Measurements from ENCODE around the gene TRIAP1.
"Not testable (repeated sequence)": the region's sequence is repeated elsewhere in the genome, so short reads cannot be mapped to it uniquely, and the experiment has no call there.

TRIAP1 gene

DNA sequence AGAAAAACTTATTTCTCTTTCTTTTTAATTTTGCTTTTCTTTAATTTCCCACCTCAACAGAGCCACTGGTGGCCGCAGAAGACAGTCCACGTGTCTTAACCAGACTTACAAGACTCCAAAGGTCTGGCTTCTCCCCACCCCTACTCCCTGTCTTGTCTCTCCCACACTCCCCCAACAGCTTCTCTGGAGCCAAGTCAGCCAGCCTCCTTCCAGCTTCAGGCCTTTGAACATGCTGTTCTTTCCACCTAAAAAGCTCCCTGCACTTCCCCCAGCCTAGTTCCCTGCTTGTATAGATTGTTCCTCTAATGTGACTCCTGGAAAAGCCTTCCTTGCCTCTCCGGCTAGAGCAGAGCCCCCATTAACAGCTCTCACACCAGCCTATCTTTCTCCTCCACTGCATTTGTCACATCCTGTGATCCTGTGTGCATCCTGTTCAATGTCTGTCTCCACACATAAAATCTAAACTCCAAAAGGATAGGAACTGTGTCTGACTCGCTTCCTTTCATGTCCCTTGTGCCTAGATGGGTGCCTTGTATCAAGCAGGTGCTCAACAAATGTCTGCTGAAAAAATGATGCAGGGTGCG, 42.0 kb upstream of the TRIAP1 start:
- DNase-seq (ENCODE audit: low read depth) = no peak
- no peak overlapping the region for H3K4me3 ChIP-seq (ENCODE audit: low read depth, low read length)
- TF ChIP-seq MYC (IDR thresholded peaks at IDR 0.05; ENCODE audit: low read depth, low read length) = no peak
- TF ChIP-seq, protein P1, sequence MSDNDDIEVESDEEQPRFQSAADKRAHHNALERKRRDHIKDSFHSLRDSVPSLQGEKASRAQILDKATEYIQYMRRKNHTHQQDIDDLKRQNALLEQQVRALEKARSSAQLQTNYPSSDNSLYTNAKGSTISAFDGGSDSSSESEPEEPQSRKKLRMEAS (IDR thresholded peaks at IDR 0.05; ENCODE audit: low read depth, low read length) = no peak
- TF ChIP-seq, protein P2, sequence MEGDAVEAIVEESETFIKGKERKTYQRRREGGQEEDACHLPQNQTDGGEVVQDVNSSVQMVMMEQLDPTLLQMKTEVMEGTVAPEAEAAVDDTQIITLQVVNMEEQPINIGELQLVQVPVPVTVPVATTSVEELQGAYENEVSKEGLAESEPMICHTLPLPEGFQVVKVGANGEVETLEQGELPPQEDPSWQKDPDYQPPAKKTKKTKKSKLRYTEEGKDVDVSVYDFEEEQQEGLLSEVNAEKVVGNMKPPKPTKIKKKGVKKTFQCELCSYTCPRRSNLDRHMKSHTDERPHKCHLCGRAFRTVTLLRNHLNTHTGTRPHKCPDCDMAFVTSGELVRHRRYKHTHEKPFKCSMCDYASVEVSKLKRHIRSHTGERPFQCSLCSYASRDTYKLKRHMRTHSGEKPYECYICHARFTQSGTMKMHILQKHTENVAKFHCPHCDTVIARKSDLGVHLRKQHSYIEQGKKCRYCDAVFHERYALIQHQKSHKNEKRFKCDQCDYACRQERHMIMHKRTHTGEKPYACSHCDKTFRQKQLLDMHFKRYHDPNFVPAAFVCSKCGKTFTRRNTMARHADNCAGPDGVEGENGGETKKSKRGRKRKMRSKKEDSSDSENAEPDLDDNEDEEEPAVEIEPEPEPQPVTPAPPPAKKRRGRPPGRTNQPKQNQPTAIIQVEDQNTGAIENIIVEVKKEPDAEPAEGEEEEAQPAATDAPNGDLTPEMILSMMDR (IDR thresholded peaks at IDR 0.05; ENCODE audit: low read depth, low read length) = no peak

DNA sequence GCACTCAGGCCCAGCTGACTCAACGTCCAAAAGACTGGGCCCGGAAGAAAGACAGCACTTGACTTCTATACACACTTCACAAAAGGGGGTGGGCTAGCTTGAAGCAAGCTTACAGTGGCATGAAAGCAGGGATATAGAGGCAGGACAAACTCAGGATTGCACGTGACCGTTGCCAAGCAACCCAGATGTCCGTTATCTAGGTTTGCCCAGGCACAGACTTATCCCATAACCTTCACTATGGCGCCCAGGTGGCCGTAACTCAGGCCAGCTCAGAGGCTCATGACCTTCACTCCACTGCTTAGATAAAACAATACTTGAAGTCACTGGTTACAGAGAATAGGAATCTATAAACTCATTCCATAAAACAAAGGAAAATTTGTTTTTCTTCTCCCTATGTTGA, 41.4 kb upstream of the TRIAP1 start:
- not testable (repeated sequence) for H3K4me3 ChIP-seq (ENCODE audit: low read depth, low read length); DNase-seq (ENCODE audit: low read depth)

DNA sequence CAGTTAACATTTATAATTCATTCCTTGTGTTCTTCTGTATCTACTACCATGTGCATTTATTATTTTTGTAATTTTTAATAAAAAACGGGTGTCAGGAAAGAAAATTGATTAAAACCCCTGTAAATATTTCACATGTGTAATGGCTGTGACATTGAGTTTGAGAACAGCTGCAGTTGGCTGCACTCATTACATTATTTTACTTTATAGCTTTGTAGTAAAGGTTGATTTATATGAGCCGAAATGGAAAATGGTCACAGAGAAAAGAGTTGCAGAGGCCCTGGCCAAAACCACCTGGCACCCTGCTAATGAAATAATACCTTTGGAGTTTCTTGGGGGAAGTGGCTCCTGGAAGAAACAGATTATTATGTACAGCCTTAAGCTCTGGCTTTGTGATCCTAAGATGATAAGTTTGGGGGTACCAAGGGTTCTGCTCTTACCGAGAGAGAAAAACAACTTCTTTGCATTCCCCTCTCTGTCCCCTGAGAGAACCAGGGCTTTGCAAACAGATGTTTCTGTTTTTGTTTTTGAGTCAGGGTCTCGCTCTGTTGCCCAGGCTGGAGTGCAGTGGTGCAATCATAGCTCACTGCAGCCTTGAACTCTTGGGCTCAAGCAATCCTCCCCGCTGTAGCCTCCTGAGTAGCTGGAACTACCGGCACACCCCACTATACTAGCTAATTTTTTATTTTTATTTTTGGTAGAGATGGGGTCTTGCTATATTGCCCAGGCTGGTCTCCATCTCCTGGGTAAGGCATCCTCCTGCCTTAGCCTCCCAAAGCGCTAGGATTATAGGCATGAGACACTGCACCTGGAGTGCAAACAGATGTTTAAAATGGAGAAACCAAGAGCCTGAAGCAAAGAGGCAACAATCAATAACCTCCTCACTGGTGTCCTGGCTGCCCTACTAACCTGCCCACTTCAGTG, 40.0 kb upstream of the TRIAP1 start:
- H3K4me3 ChIP-seq (ENCODE audit: low read depth, low read length) = no peak overlapping the region
- TF ChIP-seq, protein P1 (IDR thresholded peaks at IDR 0.05; ENCODE audit: low read depth, low read length) = no peak
- no peak for TF ChIP-seq MYC (IDR thresholded peaks at IDR 0.05; ENCODE audit: low read depth, low read length)
- TF ChIP-seq, protein P2 (IDR thresholded peaks at IDR 0.05; ENCODE audit: low read depth, low read length) = no peak
- no peak for TF ChIP-seq POLR2A (IDR thresholded peaks at IDR 0.05; ENCODE audit: extremely low read depth, insufficient read length)
- no peak for DNase-seq (ENCODE audit: low read depth)

DNA sequence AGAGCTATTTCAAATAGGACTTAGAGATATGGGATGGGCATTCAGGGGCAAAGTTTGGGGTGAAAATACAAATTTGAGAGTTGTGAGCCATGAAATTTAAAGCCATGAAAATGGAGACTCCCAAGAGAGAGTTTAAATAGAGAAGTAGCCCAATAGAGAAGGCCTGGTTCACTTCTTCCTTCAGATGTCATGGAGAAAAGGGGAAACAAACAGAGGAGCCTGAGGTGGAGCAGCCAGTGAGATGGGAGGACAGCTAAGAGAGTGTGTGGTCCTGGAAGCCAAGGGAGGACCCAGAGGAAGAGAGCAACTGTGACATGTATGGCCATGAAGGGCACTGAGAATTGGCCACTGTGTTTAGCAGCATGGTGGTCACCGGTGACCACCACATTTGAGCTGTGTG, 37.4 kb upstream of the TRIAP1 start:
- peak; percentile 57 for DNase-seq (ENCODE audit: low read depth)

DNA sequence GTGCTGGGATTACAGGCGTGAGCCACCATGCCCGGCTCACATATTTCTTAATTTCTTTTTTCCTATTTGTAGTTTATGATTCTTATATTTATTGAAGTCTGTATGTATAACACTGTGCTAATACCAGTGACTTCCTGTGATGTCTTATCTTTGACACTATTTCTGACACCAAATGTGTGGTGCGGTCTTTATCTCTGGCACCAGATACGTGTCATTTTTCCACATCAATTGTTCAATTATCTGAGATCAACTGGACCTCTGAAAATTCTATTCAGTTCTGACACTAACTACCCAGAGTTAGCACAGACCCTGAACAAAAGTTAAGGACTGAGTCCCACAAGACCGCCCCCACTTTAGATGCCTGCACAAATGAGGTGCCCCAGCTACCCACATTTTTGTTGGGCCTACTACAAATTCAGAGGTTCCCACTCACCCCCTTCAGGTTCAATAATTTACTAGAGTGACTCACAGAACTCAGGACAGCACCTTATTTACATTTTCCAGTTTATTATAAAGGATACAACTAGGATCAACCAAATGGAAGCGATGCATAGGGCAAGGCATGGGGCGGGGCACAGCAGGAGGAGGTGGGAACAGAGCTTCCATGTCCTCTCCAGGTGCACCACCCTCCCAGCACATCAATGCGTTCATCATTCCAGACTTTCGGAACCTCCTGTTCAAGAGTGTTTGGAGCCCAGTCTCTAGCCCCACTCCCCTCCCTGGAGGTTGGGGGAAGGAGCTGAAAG, 35.0 kb upstream of the TRIAP1 start:
- no peak for DNase-seq (ENCODE audit: low read depth)
- TF ChIP-seq POLR2A (IDR thresholded peaks at IDR 0.05; ENCODE audit: extremely low read depth, insufficient read length) = no peak
- TF ChIP-seq, protein P2 (IDR thresholded peaks at IDR 0.05; ENCODE audit: low read depth, low read length) = no peak
- TF ChIP-seq, protein P1 (IDR thresholded peaks at IDR 0.05; ENCODE audit: low read depth, low read length) = no peak
- TF ChIP-seq MYC (IDR thresholded peaks at IDR 0.05; ENCODE audit: low read depth, low read length) = no peak
- H3K4me3 ChIP-seq (ENCODE audit: low read depth, low read length) = no peak overlapping the region

More for the DNA sequence above, 37.4 kb upstream of the TRIAP1 start:
- TF ChIP-seq, protein P1 (IDR thresholded peaks at IDR 0.05; ENCODE audit: low read depth, low read length) = no peak
- TF ChIP-seq, protein P2 (IDR thresholded peaks at IDR 0.05; ENCODE audit: low read depth, low read length) = no peak
- TF ChIP-seq POLR2A (IDR thresholded peaks at IDR 0.05; ENCODE audit: extremely low read depth, insufficient read length) (no peak), MYC (IDR thresholded peaks at IDR 0.05; ENCODE audit: low read depth, low read length) (no peak)
- no peak overlapping the region for H3K4me3 ChIP-seq (ENCODE audit: low read depth, low read length)

DNA sequence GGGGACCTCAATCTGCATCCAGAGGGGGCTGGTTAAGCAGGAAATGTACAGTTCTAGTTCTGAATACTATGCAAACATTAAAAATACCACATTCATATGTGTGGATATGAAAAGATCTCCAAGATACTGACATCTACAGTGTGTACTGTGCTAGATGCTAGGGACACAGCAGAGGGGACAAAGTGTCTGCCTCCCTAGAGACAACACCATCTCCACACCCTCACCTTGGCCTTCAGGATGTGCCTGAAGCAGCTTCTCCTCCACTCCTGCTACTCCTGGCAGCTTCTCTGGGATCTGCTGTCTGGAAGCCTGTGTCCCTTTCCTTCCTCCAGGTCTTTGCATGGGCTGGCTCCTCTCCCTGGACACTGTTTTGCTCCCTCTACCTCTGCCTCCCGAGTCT, 34.0 kb upstream of the TRIAP1 start:
- DNase-seq (ENCODE audit: low read depth) = no peak
- H3K4me3 ChIP-seq (ENCODE audit: low read depth, low read length) = no peak overlapping the region
- TF ChIP-seq MYC (IDR thresholded peaks at IDR 0.05; ENCODE audit: low read depth, low read length) (no peak), POLR2A (IDR thresholded peaks at IDR 0.05; ENCODE audit: extremely low read depth, insufficient read length) (no peak)
- TF ChIP-seq, protein P1 (IDR thresholded peaks at IDR 0.05; ENCODE audit: low read depth, low read length) = no peak
- TF ChIP-seq, protein P2 (IDR thresholded peaks at IDR 0.05; ENCODE audit: low read depth, low read length) = no peak

Data from NB4 (cell line).